SHP77 (cell line): ENCODE measurements around the gene CDHR5.
"Not testable (repeated sequence)": the region's sequence is repeated elsewhere in the genome, so short reads cannot be mapped to it uniquely, and the experiment has no call there.

Experiments
- DNase-seq, 2 experiments: peaks; one replicate each; lab custom pipeline; 2025; lab: John Stamatoyannopoulos, UW

The CDHR5 gene

GRCh38 chr11:624705-625635, at the start of gene CDHR5:
Gene CDHR5, minus strand, starts transcription at chr11:624955. Its CDS starts 53 bp downstream, at chr11:624902.
- no peak for DNase-seq

- DNase-seq, result no peak
Observed at GRCh38 chr11:674406-674805, 49.7 kb upstream of the CDHR5 start.

GRCh38 chr11:673866-674265, 49.1 kb upstream of the CDHR5 start:
- no peak for DNase-seq

- DNase-seq, result no peak
Observed at GRCh38 chr11:665704-666281, 41.0 kb upstream of the CDHR5 start.

GRCh38 chr11:665062-665703, 40.4 kb upstream of the CDHR5 start:
- no peak for DNase-seq

GRCh38 chr11:662689-663274, 38.0 kb upstream of the CDHR5 start:
- DNase-seq, result no peak

GRCh38 chr11:660681-661444, 36.1 kb upstream of the CDHR5 start:
- no peak for DNase-seq

- no peak for DNase-seq
Observed at GRCh38 chr11:660281-660680, 35.5 kb upstream of the CDHR5 start.

- DNase-seq, result no peak
Observed at GRCh38 chr11:659532-660085, 34.9 kb upstream of the CDHR5 start.

GRCh38 chr11:657691-658126, 33.0 kb upstream of the CDHR5 start:
- DNase-seq, result no peak

- no peak for DNase-seq
Observed at GRCh38 chr11:656866-657265, 32.1 kb upstream of the CDHR5 start.

- DNase-seq, result no peak
Observed at GRCh38 chr11:656426-656825, 31.7 kb upstream of the CDHR5 start.

GRCh38 chr11:655036-655726, 30.4 kb upstream of the CDHR5 start:
- DNase-seq, result no peak

- not testable (repeated sequence) for DNase-seq
Observed at GRCh38 chr11:654444-654843, 29.7 kb upstream of the CDHR5 start.

GRCh38 chr11:653837-654236, 29.1 kb upstream of the CDHR5 start:
- DNase-seq, result no peak

GRCh38 chr11:653136-653535, 28.4 kb upstream of the CDHR5 start:
- not testable (repeated sequence) for DNase-seq

- no peak for DNase-seq
Observed at GRCh38 chr11:650482-650881, 25.7 kb upstream of the CDHR5 start.

GRCh38 chr11:647672-648158, 23.0 kb upstream of the CDHR5 start:
- DNase-seq, result not testable (repeated sequence)

- DNase-seq, result no peak
Observed at GRCh38 chr11:646214-646613, 21.5 kb upstream of the CDHR5 start.

GRCh38 chr11:645536-645935, 20.8 kb upstream of the CDHR5 start:
- DNase-seq, result no peak
